ENCODE measurements around the gene ARID1B.

Gene ARID1B

GRCh38 chr6:156887623-156888269, 110.6 kb downstream of the ARID1B start:
- TF ChIP-seq CTCF (IDR thresholded peaks at IDR 0.05; ENCODE audit: extremely low read depth, missing control alignments), result no peak
- no peak for DNase-seq (ENCODE audit: low spot score)

GRCh38 chr6:156889469-156889868, 112.3 kb downstream of the ARID1B start:
- no peak for DNase-seq (ENCODE audit: low spot score)
- TF ChIP-seq CTCF (IDR thresholded peaks at IDR 0.05; ENCODE audit: extremely low read depth, missing control alignments), result no peak

- no peak for TF ChIP-seq CTCF (IDR thresholded peaks at IDR 0.05; ENCODE audit: extremely low read depth, missing control alignments)
- DNase-seq (ENCODE audit: low spot score), result no peak
These were observed 112.8 kb downstream of the ARID1B start for GRCh38 chr6:156889986-156890385.

- no peak for TF ChIP-seq CTCF (IDR thresholded peaks at IDR 0.05; ENCODE audit: extremely low read depth, missing control alignments)
- DNase-seq (ENCODE audit: low spot score), result no peak
These were observed 113.6 kb downstream of the ARID1B start for GRCh38 chr6:156890627-156891314.

GRCh38 chr6:156897907-156898531, 120.8 kb downstream of the ARID1B start:
- TF ChIP-seq CTCF (IDR thresholded peaks at IDR 0.05; ENCODE audit: extremely low read depth, missing control alignments), result no peak
- no peak for DNase-seq (ENCODE audit: low spot score)

GRCh38 chr6:156899071-156899470, 121.9 kb downstream of the ARID1B start:
- no peak for DNase-seq (ENCODE audit: low spot score)
- no peak for TF ChIP-seq CTCF (IDR thresholded peaks at IDR 0.05; ENCODE audit: extremely low read depth, missing control alignments)

GRCh38 chr6:156899532-156900135, 122.5 kb downstream of the ARID1B start:
- DNase-seq (ENCODE audit: low spot score), result no peak
- TF ChIP-seq CTCF (IDR thresholded peaks at IDR 0.05; ENCODE audit: extremely low read depth, missing control alignments), result no peak
